MM.1S (cell line): ENCODE measurements around the gene HSF4.
A peak's percentile ranks its signal among the peaks of the same experiment; 100 is the strongest.

Experiments used
- DNase-seq: peaks from one replicate; pipeline ENCODE4 v3.0.0-alpha.2; 2015
- H2AFZ ChIP-seq: fragments of 300-600 bp; sonication (generic); 2 replicates; pipeline ENCODE4 v1.6.0; 2016; ENCODE audit warnings: antibody characterized with exemption, low read length
- H3F3A ChIP-seq: fragments of 300-600 bp; sonication (generic); 2 replicates; pipeline ENCODE4 v1.6.1; 2016; ENCODE audit warnings: mild to moderate bottlenecking, antibody characterized with exemption, low read length, moderate library complexity, mixed read lengths; ENCODE audit not compliant: insufficient read depth
- H3K27ac ChIP-seq: fragments of 300-600 bp; sonication (generic); 2 replicates; pipeline ENCODE4 v1.5.1; 2016; ENCODE audit warnings: mild to moderate bottlenecking, low read length
- H3K27me3 ChIP-seq: fragments of 300-600 bp; sonication (generic); replicated peaks from 2 replicates; pipeline ENCODE4 v1.6.0; 2016; ENCODE audit warnings: low read length; ENCODE audit not compliant: insufficient read depth
- H3K36me3 ChIP-seq: fragments of 300-600 bp; sonication (generic); replicated peaks from 2 replicates; pipeline ENCODE4 v1.6.1; 2016; ENCODE audit warnings: mild to moderate bottlenecking, low read length, mixed read lengths; ENCODE audit not compliant: insufficient read depth
- H3K4me1 ChIP-seq: fragments of 300-600 bp; sonication (generic); 2 replicates; pipeline ENCODE4 v1.6.1; 2016; ENCODE audit warnings: low read length, mixed read lengths
- H3K4me2 ChIP-seq: fragments of 300-600 bp; sonication (generic); 2 replicates; pipeline ENCODE4 v1.6.0; 2016; ENCODE audit warnings: low read depth, low read length
- H3K4me3 ChIP-seq: fragments of 300-600 bp; sonication (generic); 2 replicates; pipeline ENCODE4 v1.5.1; 2016; ENCODE audit warnings: low read length, mixed read lengths
- H3K79me2 ChIP-seq: fragments of 300-600 bp; sonication (generic); 2 replicates; pipeline ENCODE4 v1.6.1; 2016; ENCODE audit warnings: mixed run types, low read length, mixed read lengths
- H3K9ac ChIP-seq: fragments of 300-600 bp; sonication (generic); 2 replicates; pipeline ENCODE4 v1.6.1; 2016; ENCODE audit warnings: low read length, mixed read lengths
- H3K9me2 ChIP-seq: fragments of 300-600 bp; sonication (generic); replicated peaks from 2 replicates; pipeline ENCODE4 v1.6.1; 2016; ENCODE audit warnings: mild to moderate bottlenecking, low read length, mixed read lengths; ENCODE audit not compliant: insufficient read depth
- H3K9me3 ChIP-seq: fragments of 300-600 bp; sonication (generic); replicated peaks from 2 replicates; pipeline ENCODE4 v1.6.1; 2016; ENCODE audit warnings: mild to moderate bottlenecking, low read length, mixed read lengths; ENCODE audit not compliant: insufficient read depth
- H4K20me1 ChIP-seq: fragments of 300-600 bp; sonication (generic); 2 replicates; pipeline ENCODE4 v1.6.1; 2016; ENCODE audit warnings: mild to moderate bottlenecking, low read length, moderate library complexity, mixed read lengths; ENCODE audit not compliant: insufficient read depth
- CTCF ChIP-seq: fragments of 300-600 bp; sonication (generic); IDR thresholded peaks from 2 replicates; pipeline ENCODE4 v1.5.1; 2016; ENCODE audit warnings: antibody characterized with exemption, low read length, mixed read lengths
- EZH2 ChIP-seq: fragments of 300-600 bp; sonication (generic); optimal IDR thresholded peaks from 2 replicates; pipeline ENCODE3; 2017; ENCODE audit warnings: low read depth, mild to moderate bottlenecking, antibody characterized with exemption, low read length, mixed read lengths
- EZH2phosphoT487 ChIP-seq: fragments of 300-600 bp; sonication (generic); IDR thresholded peaks from 2 replicates; pipeline ENCODE4 v1.6.1; 2018; ENCODE audit warnings: antibody characterized with exemption, low read length

The HSF4 gene

GRCh38 chr16:67157106-67157748 lies 7.3 kb upstream of the HSF4 start:
- Histone ChIP-seq H3K4me1 (peaks cover 18% of the 10 kb centered on the region), H2AFZ (no peak overlapping the region), H3K27ac (peak overlapping the region; percentile 100; the same call in 1 of the 2 replicates), H3K9ac (no peak overlapping the region), H4K20me1 (no peaks in the 10 kb centered on the region), H3K36me3 (no peaks in the 10 kb centered on the region), H3K9me3 (no peaks in the 10 kb centered on the region), H3F3A (peaks cover 26% of the 10 kb centered on the region), H3K4me2 (no peak overlapping the region), H3K79me2 (peaks cover 17% of the 10 kb centered on the region), H3K4me3 (no peak overlapping the region), H3K9me2 (no peaks in the 10 kb centered on the region), H3K27me3 (no peaks in the 10 kb centered on the region)
- TF ChIP-seq CTCF (no peak), EZH2 (no peak), EZH2phosphoT487 (no peak)
- DNase-seq = no peak

- H3K27ac ChIP-seq = peak overlapping the region; percentile 100
- H3K4me3 ChIP-seq = peak overlapping the region; percentile 96
- H3K4me1 ChIP-seq = peaks cover 18% of the 10 kb centered on the region
These were observed 6.5 kb upstream of the HSF4 start for GRCh38 chr16:67157892-67158635.

More at GRCh38 chr16:67157892-67158635, 6.5 kb upstream of the HSF4 start:
- H3K4me2 ChIP-seq = peak overlapping the region; percentile 97
- peak; percentile 46 for DNase-seq
- H3K27me3 ChIP-seq = no peaks in the 10 kb centered on the region
- TF ChIP-seq EZH2phosphoT487 = no peak
- TF ChIP-seq EZH2 = no peak
- no peak for TF ChIP-seq CTCF
- H4K20me1 ChIP-seq = no peaks in the 10 kb centered on the region
- peaks cover 26% of the 10 kb centered on the region for H3F3A ChIP-seq
- H3K9ac ChIP-seq = peak overlapping the region; percentile 99
- no peaks in the 10 kb centered on the region for H3K36me3 ChIP-seq
- no peak overlapping the region for H2AFZ ChIP-seq
- H3K79me2 ChIP-seq = peaks cover 17% of the 10 kb centered on the region
- H3K9me2 ChIP-seq = no peaks in the 10 kb centered on the region
- H3K9me3 ChIP-seq = no peaks in the 10 kb centered on the region
